ENCODE results near the gene MRPS10.

The MRPS10 gene

DNA sequence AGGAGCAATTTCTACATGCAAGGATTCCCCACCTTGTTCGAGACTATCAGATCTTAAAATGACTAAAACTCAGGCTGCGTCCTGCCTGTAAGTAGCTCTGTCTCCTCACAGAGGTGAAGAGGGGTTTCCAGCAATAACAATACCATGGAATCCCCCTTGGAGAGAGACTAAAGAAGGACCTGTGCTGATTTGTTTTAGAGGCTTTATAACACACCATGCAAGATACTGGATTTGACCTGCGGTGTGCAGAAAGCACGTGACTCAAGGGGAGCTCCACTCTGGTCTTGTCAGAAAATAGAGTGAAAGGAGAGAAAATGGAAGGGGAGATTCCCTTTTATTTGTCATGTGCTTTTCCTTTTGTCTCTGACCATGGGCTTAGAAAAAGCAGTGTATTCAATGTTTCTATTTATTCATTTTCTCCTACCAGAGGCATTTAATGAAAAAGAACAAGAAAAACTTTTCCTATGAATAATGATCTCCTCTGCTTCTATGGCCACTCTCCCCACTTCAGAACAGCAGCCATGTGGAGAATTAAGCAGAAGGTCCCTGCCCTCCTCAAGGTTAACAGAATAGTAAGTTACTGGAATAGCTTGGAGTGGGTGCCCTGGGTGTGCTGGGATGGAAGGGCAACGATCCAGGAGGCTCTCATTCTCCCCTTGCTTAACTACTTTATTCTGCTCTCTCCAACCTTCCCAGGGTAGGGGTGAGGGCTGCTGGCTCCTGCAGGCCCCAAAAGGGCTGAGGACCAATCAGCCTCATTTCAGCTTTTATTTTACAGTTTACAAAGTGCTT lies 19.2 kb upstream of the MRPS10 start:
- H3K9me3 ChIP-seq (ENCODE audit: low read length) = no peaks in the 10 kb centered on the region
- no peaks in the 10 kb centered on the region for H3K4me1 ChIP-seq (ENCODE audit: insufficient read depth, low read length)
- no peak overlapping the region for H3K9ac ChIP-seq (ENCODE audit: low read length)
- no peaks in the 10 kb centered on the region for H3K27me3 ChIP-seq (ENCODE audit: control insufficient read depth in 1 of 2, insufficient read depth in 2 of 2, low read length in 2 of 2)
- no peak overlapping the region for H3K27ac ChIP-seq (ENCODE audit: low read depth, low read length)
- H3K36me3 ChIP-seq (ENCODE audit: insufficient read depth, low read length) = peaks cover 11% of the 10 kb centered on the region
- no peak overlapping the region for H3K4me3 ChIP-seq (ENCODE audit: low read depth in 1 of 2, low read length in 2 of 2)

DNA sequence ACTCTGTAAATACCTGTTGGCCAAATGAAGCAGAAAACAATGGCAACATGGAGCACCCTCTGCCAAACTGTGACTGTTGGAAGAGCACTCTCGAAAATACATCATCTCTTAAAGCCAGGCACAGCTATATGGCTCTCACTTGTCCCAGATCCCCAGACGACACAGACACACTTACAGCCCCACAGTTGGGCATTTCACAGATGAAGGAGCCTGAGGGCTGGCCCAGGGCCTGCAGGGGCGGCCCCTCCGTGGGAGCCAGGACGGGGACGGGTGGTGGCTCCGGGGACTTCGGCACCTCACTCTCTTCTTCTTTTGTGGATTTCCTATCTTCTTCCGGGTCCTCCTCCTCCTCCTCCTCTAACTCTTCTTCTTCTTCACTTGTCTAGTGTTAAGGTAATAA lies 18.4 kb upstream of the MRPS10 start:
- Histone ChIP-seq H3K9me3 (ENCODE audit: low read length) (no peaks in the 10 kb centered on the region), H3K9ac (ENCODE audit: low read length) (no peak overlapping the region), H3K27me3 (ENCODE audit: control insufficient read depth in 1 of 2, insufficient read depth in 2 of 2, low read length in 2 of 2) (no peaks in the 10 kb centered on the region), H3K27ac (ENCODE audit: low read depth, low read length) (no peak overlapping the region), H3K36me3 (ENCODE audit: insufficient read depth, low read length) (peaks cover 14% of the 10 kb centered on the region), H3K4me1 (ENCODE audit: insufficient read depth, low read length) (no peaks in the 10 kb centered on the region), H3K4me3 (ENCODE audit: low read depth in 1 of 2, low read length in 2 of 2) (no peak overlapping the region)

DNA sequence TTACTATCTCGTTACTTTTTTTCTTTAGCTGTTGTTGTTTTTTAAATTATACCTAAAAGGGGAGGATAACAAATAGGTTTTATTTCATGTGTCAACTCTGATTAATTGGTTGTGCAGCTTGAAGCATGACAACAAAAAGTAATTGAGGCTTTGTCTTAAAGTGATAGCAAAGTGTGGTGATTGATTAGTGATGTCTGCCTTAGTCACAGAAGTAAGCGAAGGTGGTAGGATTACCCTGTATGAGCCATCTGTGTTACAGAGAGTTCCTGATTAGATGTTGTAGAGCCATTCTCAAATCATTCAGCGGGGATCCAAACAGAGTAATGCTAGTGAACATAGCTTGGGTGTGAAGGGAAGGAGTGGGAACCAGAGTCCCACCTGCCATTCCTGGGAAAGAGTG lies 14.4 kb upstream of the MRPS10 start:
- H3K27me3 ChIP-seq (ENCODE audit: control insufficient read depth in 1 of 2, insufficient read depth in 2 of 2, low read length in 2 of 2) = no peaks in the 10 kb centered on the region
- H3K4me1 ChIP-seq (ENCODE audit: insufficient read depth, low read length) = no peaks in the 10 kb centered on the region
- H3K9me3 ChIP-seq (ENCODE audit: low read length) = no peaks in the 10 kb centered on the region
- peaks cover 11% of the 10 kb centered on the region for H3K36me3 ChIP-seq (ENCODE audit: insufficient read depth, low read length)
- no peak overlapping the region for H3K9ac ChIP-seq (ENCODE audit: low read length)
- H3K4me3 ChIP-seq (ENCODE audit: low read depth in 1 of 2, low read length in 2 of 2) = no peak overlapping the region
- no peak overlapping the region for H3K27ac ChIP-seq (ENCODE audit: low read depth, low read length)

DNA sequence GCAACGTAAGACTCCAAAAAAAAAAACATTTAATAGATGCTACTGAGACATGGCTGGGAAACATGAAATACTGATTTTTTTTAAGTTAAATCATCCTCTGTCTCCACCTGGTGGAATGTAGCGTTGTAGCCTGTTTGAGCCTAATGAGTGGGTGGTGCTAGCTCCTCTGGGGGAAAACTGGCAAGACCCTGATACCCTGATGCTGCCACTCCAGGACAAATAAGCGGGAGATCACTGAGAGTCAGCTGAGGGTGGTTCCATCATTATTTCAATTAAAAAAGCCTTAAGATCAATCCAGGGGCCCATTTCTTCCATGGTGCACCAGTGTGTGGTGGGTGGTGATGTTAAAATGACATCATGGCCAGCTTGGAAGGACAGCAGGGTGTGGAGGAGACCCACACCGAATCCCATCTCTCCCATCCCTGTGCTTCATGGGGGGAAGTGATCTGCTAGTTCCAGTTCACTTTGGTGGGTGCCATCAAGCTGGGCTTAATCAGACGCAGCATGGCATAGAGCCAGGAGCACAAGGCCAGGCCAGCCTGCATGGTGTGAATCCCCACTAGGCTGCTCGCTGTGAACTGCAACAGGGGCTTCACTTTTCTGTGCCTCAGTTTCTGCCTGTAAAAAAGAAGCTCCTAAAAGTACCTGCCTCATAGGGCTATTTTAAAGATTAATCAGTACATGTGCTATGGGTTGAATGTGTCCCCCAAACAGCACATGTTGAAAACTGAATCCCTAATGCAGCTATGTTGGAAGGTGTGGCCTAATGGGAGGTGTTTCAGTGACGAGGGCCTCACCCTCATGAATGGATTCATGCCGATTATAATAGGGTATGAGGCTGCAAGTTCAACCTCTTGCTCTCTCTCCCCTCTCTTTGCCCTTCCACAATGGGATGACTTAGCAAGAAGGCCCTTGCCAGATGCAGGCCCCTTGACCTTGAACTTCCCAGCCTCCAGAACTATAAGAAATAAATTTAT lies 13.0 kb upstream of the MRPS10 start:
- Histone ChIP-seq H3K27ac (ENCODE audit: low read depth, low read length) (no peak overlapping the region), H3K4me3 (ENCODE audit: low read depth in 1 of 2, low read length in 2 of 2) (no peak overlapping the region), H3K27me3 (ENCODE audit: control insufficient read depth in 1 of 2, insufficient read depth in 2 of 2, low read length in 2 of 2) (no peaks in the 10 kb centered on the region), H3K9ac (ENCODE audit: low read length) (no peak overlapping the region), H3K36me3 (ENCODE audit: insufficient read depth, low read length) (peaks cover 11% of the 10 kb centered on the region), H3K4me1 (ENCODE audit: insufficient read depth, low read length) (no peaks in the 10 kb centered on the region), H3K9me3 (ENCODE audit: low read length) (no peaks in the 10 kb centered on the region)

DNA sequence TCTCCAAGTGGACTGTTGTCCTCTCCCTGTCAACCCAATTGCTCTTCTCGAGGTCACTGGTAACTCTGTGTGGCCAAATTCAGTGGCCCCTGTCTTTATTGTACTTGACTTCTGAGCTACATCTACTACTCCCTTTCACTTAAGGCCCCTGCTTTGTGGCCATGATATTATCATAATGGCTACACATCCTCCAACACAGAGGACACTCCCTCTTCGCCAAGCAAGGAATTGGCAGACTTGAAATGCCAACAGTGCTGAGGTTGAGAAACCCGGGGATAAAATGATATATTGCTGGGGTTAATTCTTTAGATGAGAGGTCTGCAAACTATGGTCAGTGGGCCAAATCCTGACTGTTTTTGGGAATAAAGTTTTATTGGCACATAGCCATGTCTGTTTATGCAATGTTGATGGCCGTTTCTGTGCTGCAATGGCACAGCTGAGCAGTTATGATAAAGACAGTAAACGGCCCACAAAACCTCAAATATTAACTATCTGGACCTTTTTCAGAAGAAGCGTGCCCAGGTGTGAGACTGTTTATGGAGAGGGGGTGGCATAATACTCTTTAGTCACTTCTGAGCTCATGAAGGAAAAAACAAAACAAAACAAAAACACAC lies 12.0 kb upstream of the MRPS10 start:
- H3K36me3 ChIP-seq (ENCODE audit: insufficient read depth, low read length) = peaks cover 11% of the 10 kb centered on the region

DNA sequence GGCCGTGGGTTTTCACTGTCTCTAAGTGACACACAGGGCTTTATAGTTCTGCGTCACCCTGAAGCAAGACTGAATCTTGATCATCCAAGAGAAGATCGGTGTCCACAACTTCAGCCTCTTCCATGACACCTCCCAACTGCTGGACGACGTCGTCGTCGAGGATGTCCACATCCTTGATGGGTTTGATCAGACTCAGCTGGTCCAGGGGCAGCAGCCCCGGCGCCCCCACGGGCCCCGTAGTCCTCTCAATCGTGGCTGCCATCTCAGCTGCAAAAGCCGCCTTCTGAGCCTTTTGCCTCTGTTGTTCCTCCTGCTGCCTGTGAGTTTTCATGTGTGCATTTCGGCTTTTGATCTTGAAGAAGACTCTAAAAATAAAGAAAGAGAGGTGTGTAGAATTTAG lies 10.6 kb upstream of the MRPS10 start:
- no peaks in the 10 kb centered on the region for H3K9me3 ChIP-seq (ENCODE audit: low read length)
- no peak overlapping the region for H3K9ac ChIP-seq (ENCODE audit: low read length)
- peaks cover 11% of the 10 kb centered on the region for H3K36me3 ChIP-seq (ENCODE audit: insufficient read depth, low read length)
- no peaks in the 10 kb centered on the region for H3K27me3 ChIP-seq (ENCODE audit: control insufficient read depth in 1 of 2, insufficient read depth in 2 of 2, low read length in 2 of 2)
- no peaks in the 10 kb centered on the region for H3K4me1 ChIP-seq (ENCODE audit: insufficient read depth, low read length)
- H3K27ac ChIP-seq (ENCODE audit: low read depth, low read length) = no peak overlapping the region
- no peak overlapping the region for H3K4me3 ChIP-seq (ENCODE audit: low read depth in 1 of 2, low read length in 2 of 2)

More for the DNA sequence above, 12.0 kb upstream of the MRPS10 start:
- Histone ChIP-seq H3K9ac (ENCODE audit: low read length) (no peak overlapping the region), H3K4me3 (ENCODE audit: low read depth in 1 of 2, low read length in 2 of 2) (no peak overlapping the region), H3K9me3 (ENCODE audit: low read length) (no peaks in the 10 kb centered on the region), H3K27me3 (ENCODE audit: control insufficient read depth in 1 of 2, insufficient read depth in 2 of 2, low read length in 2 of 2) (no peaks in the 10 kb centered on the region), H3K27ac (ENCODE audit: low read depth, low read length) (no peak overlapping the region), H3K4me1 (ENCODE audit: insufficient read depth, low read length) (no peaks in the 10 kb centered on the region)

DNA sequence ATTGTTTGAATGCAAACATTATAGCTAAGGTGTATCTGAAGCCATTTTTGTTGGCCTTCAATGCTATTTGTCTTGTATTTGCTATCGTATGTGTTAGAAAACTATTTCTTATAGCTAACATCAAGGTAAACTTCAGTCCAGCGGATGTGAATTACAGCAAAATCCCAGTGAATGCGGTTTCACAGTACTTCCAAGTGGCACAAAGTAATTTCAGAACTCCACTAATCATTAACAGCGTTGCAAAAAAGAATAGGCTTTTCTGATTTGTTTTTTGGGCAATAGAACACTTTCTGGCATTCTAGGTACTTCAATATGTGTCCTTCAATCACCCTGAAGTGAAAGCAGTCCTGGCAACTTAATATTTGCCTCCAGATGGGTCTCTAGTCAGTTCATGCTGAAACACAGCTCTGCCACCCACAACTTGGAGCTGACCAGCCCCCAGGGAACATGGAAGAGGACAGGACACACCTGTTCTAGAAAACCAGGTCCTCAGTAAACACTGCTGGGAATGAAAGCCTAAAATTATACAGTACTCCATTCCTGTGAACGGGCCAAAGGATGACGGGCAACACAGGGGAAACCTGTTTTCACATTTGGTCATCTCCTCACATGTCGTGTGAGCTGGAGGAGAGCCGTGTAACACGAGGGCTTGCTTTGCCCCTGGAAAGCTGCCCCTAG lies 9.7 kb upstream of the MRPS10 start:
- no peaks in the 10 kb centered on the region for H3K27me3 ChIP-seq (ENCODE audit: control insufficient read depth in 1 of 2, insufficient read depth in 2 of 2, low read length in 2 of 2)
- no peak overlapping the region for H3K27ac ChIP-seq (ENCODE audit: low read depth, low read length)
- H3K4me1 ChIP-seq (ENCODE audit: insufficient read depth, low read length) = no peaks in the 10 kb centered on the region
- H3K4me3 ChIP-seq (ENCODE audit: low read depth in 1 of 2, low read length in 2 of 2) = no peak overlapping the region
- H3K9me3 ChIP-seq (ENCODE audit: low read length) = no peaks in the 10 kb centered on the region
- peaks cover 7% of the 10 kb centered on the region for H3K36me3 ChIP-seq (ENCODE audit: insufficient read depth, low read length)
- H3K9ac ChIP-seq (ENCODE audit: low read length) = no peak overlapping the region

DNA sequence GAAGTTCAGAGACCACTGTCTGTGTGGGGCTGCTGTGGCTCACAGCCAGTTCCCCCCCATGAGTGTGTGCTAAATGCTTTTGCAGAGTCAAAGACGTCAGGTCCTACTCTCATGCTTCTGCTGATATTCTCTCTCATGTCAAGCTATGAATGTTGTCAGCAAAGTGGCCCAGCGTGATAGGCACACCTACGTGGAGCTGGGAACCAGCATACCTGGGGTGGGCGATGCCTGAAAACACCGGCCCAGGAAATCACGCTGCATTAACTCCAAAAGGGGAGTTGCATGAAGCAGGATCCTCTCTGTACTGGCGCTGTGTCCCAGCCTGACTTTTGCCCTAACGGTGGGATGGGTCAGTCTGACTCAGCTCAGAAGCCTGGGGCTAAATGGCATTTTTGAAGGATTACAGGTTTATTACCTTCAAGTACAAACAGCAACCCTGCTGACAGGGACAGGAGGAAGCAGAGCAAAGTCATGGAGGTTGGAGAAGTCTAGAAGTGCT lies 9.0 kb upstream of the MRPS10 start:
- H3K9ac ChIP-seq (ENCODE audit: low read length) = no peak overlapping the region
- no peak overlapping the region for H3K27ac ChIP-seq (ENCODE audit: low read depth, low read length)
- H3K27me3 ChIP-seq (ENCODE audit: control insufficient read depth in 1 of 2, insufficient read depth in 2 of 2, low read length in 2 of 2) = no peaks in the 10 kb centered on the region
- H3K9me3 ChIP-seq (ENCODE audit: low read length) = no peaks in the 10 kb centered on the region
- H3K4me3 ChIP-seq (ENCODE audit: low read depth in 1 of 2, low read length in 2 of 2) = no peak overlapping the region
- H3K4me1 ChIP-seq (ENCODE audit: insufficient read depth, low read length) = no peaks in the 10 kb centered on the region
- peaks cover 4% of the 10 kb centered on the region for H3K36me3 ChIP-seq (ENCODE audit: insufficient read depth, low read length)

DNA sequence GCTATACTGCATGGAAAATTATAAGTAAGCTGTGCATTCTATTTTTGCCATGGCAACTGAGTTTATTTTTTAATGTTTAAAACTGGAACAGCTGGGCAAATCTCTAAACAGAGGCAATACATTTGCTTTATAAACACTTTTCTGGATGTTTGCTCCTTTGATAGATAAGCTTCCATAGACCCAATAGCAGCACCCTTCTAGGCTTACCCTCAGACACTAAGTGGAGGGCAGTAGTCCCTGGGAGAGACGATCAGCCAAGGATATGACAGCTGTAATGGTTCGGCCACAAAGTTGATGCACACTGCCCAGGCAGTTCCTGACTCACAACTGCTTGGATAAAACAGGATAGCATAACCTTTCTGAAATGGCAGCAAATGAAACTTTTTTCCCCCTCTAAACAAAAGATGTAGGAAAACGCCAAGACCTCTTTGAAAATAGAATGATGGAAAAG lies 8.5 kb upstream of the MRPS10 start:
- Histone ChIP-seq H3K4me3 (ENCODE audit: low read depth in 1 of 2, low read length in 2 of 2) (no peak overlapping the region), H3K4me1 (ENCODE audit: insufficient read depth, low read length) (no peaks in the 10 kb centered on the region), H3K9ac (ENCODE audit: low read length) (no peak overlapping the region), H3K27me3 (ENCODE audit: control insufficient read depth in 1 of 2, insufficient read depth in 2 of 2, low read length in 2 of 2) (no peaks in the 10 kb centered on the region), H3K9me3 (ENCODE audit: low read length) (no peaks in the 10 kb centered on the region), H3K27ac (ENCODE audit: low read depth, low read length) (no peak overlapping the region), H3K36me3 (ENCODE audit: insufficient read depth, low read length) (no peaks in the 10 kb centered on the region)

DNA sequence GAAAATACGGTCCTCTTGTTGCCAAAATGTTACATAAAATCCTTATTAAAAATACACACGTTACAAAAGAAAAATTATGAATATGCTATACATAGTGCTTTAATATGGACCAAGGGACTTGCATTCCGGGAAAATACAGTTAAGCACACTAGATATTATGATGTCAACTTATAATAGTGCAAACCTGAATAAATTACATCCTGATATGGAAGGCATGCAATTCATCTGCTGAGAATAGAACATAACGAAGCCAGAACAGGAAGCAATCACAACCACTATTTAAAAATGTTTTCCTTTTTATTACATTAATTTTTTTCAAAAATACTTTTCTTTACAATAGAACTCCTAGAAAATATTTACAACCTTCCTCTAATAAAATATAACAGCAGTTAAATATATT lies 7.8 kb upstream of the MRPS10 start:
- Histone ChIP-seq H3K27me3 (ENCODE audit: control insufficient read depth in 1 of 2, insufficient read depth in 2 of 2, low read length in 2 of 2) (no peaks in the 10 kb centered on the region), H3K4me3 (ENCODE audit: low read depth in 1 of 2, low read length in 2 of 2) (no peak overlapping the region), H3K27ac (ENCODE audit: low read depth, low read length) (no peak overlapping the region), H3K36me3 (ENCODE audit: insufficient read depth, low read length) (no peaks in the 10 kb centered on the region), H3K9ac (ENCODE audit: low read length) (no peak overlapping the region), H3K4me1 (ENCODE audit: insufficient read depth, low read length) (no peaks in the 10 kb centered on the region), H3K9me3 (ENCODE audit: low read length) (no peaks in the 10 kb centered on the region)

DNA sequence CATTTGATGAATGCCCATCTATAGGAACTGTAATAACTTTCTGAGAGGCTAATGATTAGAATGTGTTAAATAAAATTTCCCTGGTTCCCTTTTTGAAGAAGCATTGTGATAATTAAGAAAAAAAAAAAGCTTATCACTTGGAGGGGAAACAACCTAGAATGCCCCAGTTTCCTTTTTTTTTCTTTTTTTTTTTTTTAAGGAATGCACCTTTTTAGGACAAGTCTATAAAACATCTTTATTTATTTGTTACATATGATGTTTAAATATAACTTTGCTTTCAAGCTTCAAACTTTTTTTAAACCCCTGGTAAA lies 7.3 kb upstream of the MRPS10 start:
- Histone ChIP-seq H3K27me3 (ENCODE audit: control insufficient read depth in 1 of 2, insufficient read depth in 2 of 2, low read length in 2 of 2) (no peaks in the 10 kb centered on the region), H3K9me3 (ENCODE audit: low read length) (no peaks in the 10 kb centered on the region), H3K27ac (ENCODE audit: low read depth, low read length) (no peak overlapping the region), H3K9ac (ENCODE audit: low read length) (no peak overlapping the region), H3K36me3 (ENCODE audit: insufficient read depth, low read length) (no peaks in the 10 kb centered on the region), H3K4me3 (ENCODE audit: low read depth in 1 of 2, low read length in 2 of 2) (no peak overlapping the region), H3K4me1 (ENCODE audit: insufficient read depth, low read length) (no peaks in the 10 kb centered on the region)
